ENCODE measurements around the gene CYTH4. TPM values are rescaled to one million over a fixed set of nuclear protein-coding genes. Genes with fewer than 3 reads are reported as not detected.
"Not testable (repeated sequence)": the region's sequence is repeated elsewhere in the genome, so short reads cannot be mapped to it uniquely, and the experiment has no call there.

The CYTH4 gene
- total RNA-seq, 4 donors from 2014 or later = 5.1 to 27.3 (median 9.4) TPM

DNA sequence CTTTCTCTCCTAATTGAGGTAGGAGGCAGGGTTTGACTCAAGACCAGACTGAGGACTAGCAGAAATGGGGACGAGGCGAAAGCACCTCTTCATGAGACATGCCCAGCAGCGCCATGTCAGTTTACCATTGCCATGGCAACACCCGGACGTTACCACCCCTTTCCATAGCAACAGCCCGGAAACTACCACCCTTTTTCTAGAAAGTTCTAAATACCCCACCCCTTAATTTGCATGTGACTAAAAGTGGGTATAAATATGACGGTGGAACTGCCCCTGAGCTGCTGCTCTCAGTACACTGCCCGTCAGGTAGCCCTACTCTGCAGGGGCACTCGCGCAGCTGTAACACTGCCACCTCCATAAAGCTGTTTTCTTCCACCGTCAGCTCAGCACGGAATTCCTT is 32.3 kb upstream of the CYTH4 start:
- no peak overlapping the region for H3K4me3 ChIP-seq
- no peaks in the 10 kb centered on the region for H3K4me1 ChIP-seq
- H3K36me3 ChIP-seq = no peaks in the 10 kb centered on the region
- H3K27ac ChIP-seq (replicated peaks in 1 of 4) = no peak overlapping the region
- no peaks in the 10 kb centered on the region for H3K9me3 ChIP-seq
- 83% methylated on average over 12 of the region's 12 CpGs for WGBS
- peaks cover 0 to 62% (median 0%) of the 10 kb centered on the region in 4 donors for H3K27me3 ChIP-seq
- TF ChIP-seq CTCF (IDR thresholded peaks at IDR 0.05) = no peak
- DNase-seq (ENCODE audit: extremely low spot score) = no peak
- intact Hi-C loops (cut with DNase I) = no loop called here

- 88% methylated on average over 8 of the region's 8 CpGs for WGBS
- H3K4me3 ChIP-seq; H3K4me1 ChIP-seq; intact Hi-C loops (cut with DNase I); H3K36me3 ChIP-seq; H3K9me3 ChIP-seq; DNase-seq (ENCODE audit: extremely low spot score); H3K27ac ChIP-seq (replicated peaks in 1 of 4): not testable (repeated sequence)
- H3K27me3 ChIP-seq = peaks cover 0 to 76% (median 2%) of the 10 kb centered on the region in 4 donors
Observed at GRCh38 chr22:37251836-37252235, 30.5 kb upstream of the CYTH4 start.

DNA sequence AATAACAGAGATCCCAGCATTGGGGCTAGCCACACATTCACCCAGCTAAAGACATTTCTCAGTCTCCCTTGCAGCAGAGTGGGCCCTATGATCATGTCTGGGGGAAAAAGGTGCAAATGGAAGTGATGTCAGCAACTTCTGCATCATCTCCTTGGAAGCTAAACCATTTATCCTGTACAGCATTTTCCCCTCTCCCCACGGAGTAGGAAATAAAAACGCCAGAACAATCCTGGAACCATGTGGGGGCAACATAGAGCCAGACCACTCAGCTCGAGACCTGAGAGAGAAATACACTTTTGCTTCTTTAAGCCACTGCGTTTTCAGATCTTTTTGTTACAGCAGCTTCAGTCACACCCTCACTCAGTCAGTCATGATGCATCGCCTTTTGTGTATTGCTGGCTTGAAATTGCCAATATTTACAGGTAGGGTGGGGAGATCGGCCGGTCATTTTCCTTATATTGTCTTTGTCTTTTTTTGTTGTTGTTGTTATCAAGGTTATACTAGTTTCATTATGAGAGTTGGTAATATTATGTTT is 29.1 kb upstream of the CYTH4 start:
- DNase-seq (ENCODE audit: extremely low spot score) = no peak
- intact Hi-C loops (cut with DNase I) = no loop called here
- TF ChIP-seq CTCF (IDR thresholded peaks at IDR 0.05) (no peak), EP300 (IDR thresholded peaks at IDR 0.05) (no peak), POLR2A (IDR thresholded peaks at IDR 0.05; ENCODE audit: low read depth) (no peak), POLR2AphosphoS5 (IDR thresholded peaks at IDR 0.05) (no peak)
- Histone ChIP-seq H3K27me3 (peaks cover 0 to 89% (median 2%) of the 10 kb centered on the region in 4 donors), H3K36me3 (no peaks in the 10 kb centered on the region), H3K4me1 (no peaks in the 10 kb centered on the region), H3K4me3 (no peak overlapping the region), H3K9me3 (no peaks in the 10 kb centered on the region), H3K27ac (replicated peaks in 1 of 4) (no peak overlapping the region)
- WGBS = 57% methylated on average over 7 of the region's 7 CpGs

GRCh38 chr22:37254209-37254866 is 28.0 kb upstream of the CYTH4 start:
- WGBS = 76% methylated on average over 5 of the region's 5 CpGs
- intact Hi-C loops (cut with DNase I) = no loop called here
- Histone ChIP-seq H3K36me3 (no peaks in the 10 kb centered on the region), H3K27ac (replicated peaks in 1 of 4) (no peak overlapping the region), H3K4me3 (no peak overlapping the region), H3K4me1 (peaks cover 0 to under 1% (median 0%) of the 10 kb centered on the region in 4 donors), H3K9me3 (no peaks in the 10 kb centered on the region), H3K27me3 (peaks cover 0 to 92% (median 5%) of the 10 kb centered on the region in 4 donors)
- no peak for DNase-seq (ENCODE audit: extremely low spot score)
- no peak for TF ChIP-seq EP300 (IDR thresholded peaks at IDR 0.05)

- Histone ChIP-seq H3K9me3 (no peaks in the 10 kb centered on the region), H3K27ac (replicated peaks in 1 of 4) (no peak overlapping the region), H3K27me3 (peaks cover 0 to 92% (median 7%) of the 10 kb centered on the region in 4 donors), H3K4me1 (peaks cover 0 to 5% (median 0%) of the 10 kb centered on the region in 4 donors), H3K36me3 (no peaks in the 10 kb centered on the region), H3K4me3 (no peak overlapping the region)
- intact Hi-C loops (cut with DNase I) = no loop called here
- WGBS = 60% methylated on average over 5 of the region's 5 CpGs
- TF ChIP-seq EP300 (IDR thresholded peaks at IDR 0.05) (no peak), POLR2A (IDR thresholded peaks at IDR 0.05; ENCODE audit: low read depth) (no peak), CTCF (IDR thresholded peaks at IDR 0.05) (no peak), POLR2AphosphoS5 (IDR thresholded peaks at IDR 0.05) (no peak)
- no peak for DNase-seq (ENCODE audit: extremely low spot score)
Observed at GRCh38 chr22:37254867-37255233, 27.5 kb upstream of the CYTH4 start.

- H3K9me3 ChIP-seq = no peaks in the 10 kb centered on the region
- intact Hi-C loops (cut with DNase I) = no loop called here
- no peak for TF ChIP-seq POLR2AphosphoS5 (IDR thresholded peaks at IDR 0.05)
- H3K27me3 ChIP-seq = peaks cover 0 to 92% (median 13%) of the 10 kb centered on the region in 4 donors
- no peaks in the 10 kb centered on the region for H3K36me3 ChIP-seq
- H3K4me1 ChIP-seq = peaks cover 0 to 8% (median 0%) of the 10 kb centered on the region in 4 donors
- H3K4me3 ChIP-seq = no peak overlapping the region
- no peak overlapping the region for H3K27ac ChIP-seq (replicated peaks in 1 of 4)
- DNase-seq (ENCODE audit: extremely low spot score) = no peak
Observed at GRCh38 chr22:37255558-37256006, 26.7 kb upstream of the CYTH4 start.
